Psoas muscle (tissue), 8 donors: ENCODE measurements around the gene SIPA1L2. TPM values are rescaled to one million over a fixed set of nuclear protein-coding genes. Genes with fewer than 3 reads are reported as not detected.
A peak's percentile ranks its signal among the peaks of the same experiment; 100 is the strongest.

Experiments used
- ATAC-seq, 4 donors: fragments of 200-7000 bp; cut with Tn5 transposase; one replicate each; pipeline ENCODE4 v1.9.1; 2020; ENCODE audit warnings: moderate library complexity in 3 of 4, mild to moderate bottlenecking in 2 of 4
- DNase-seq, 2 donors: peaks; one replicate each; pipeline ENCODE4 v3.0.0-alpha.2; 2020
- H3K27ac ChIP-seq: fragments of 200-600 bp; one replicate; pipeline ENCODE4 v1.8.0; 2022
- H3K27me3 ChIP-seq, 3 donors: fragments of 200-600 bp in 1 of 3; one replicate each; pipeline versions ENCODE4 v1.6.1 to v1.8.0; 2013 to 2022; ENCODE audit warnings: low read length in 2 of 3, mild to moderate bottlenecking in 2 of 3, moderate library complexity in 1 of 3; ENCODE audit not compliant: insufficient read depth in 3 of 3
- H3K36me3 ChIP-seq, 2 donors: fragments of 200-600 bp in 1 of 2; one replicate each; pipeline versions ENCODE4 v1.6.1 to v1.8.0; 2013 to 2022; ENCODE audit warnings: low read depth in 1 of 2, mild to moderate bottlenecking in 1 of 2, moderate library complexity in 1 of 2; ENCODE audit not compliant: insufficient read depth in 1 of 2
- H3K4me1 ChIP-seq: fragments of 200-600 bp; one replicate; pipeline ENCODE4 v1.8.0; 2022
- H3K4me3 ChIP-seq: fragments of 200-600 bp; one replicate; pipeline ENCODE4 v1.8.0; 2022; ENCODE audit warnings: mild to moderate bottlenecking
- H3K9me3 ChIP-seq: fragments of 200-600 bp; one replicate; pipeline ENCODE4 v1.8.0; 2022
- CTCF ChIP-seq: fragments of 200-600 bp; IDR thresholded peaks from one replicate; pipeline ENCODE4 v1.8.0; 2022; ENCODE audit warnings: antibody characterized with exemption
- WGBS, 3 donors: extraction: QIAGEN DNeasy Blood & Tissue Kit; methylation state at CpG; one replicate each; pipeline versions ENCODE4 v1.1.6 to v1.1.7; 2013; 5-methylcytosine and 5-hydroxymethylcytosine counted together
- intact Hi-C, 2 donors: fragments of 100-400 bp; cut with DNase I; formaldehyde crosslinking; loops; one replicate each; pipeline versions ENCODE4 v1.11.0 to v1.14.2; 2022
- polyA plus RNA-seq, 3 donors: library from polyadenylated mRNA; stranded (reverse); fragments of 200-250 nt; gene quantifications; one replicate each; pipeline ENCODE4 v1.2.3, GENCODE V29; 2013
- total RNA-seq, 4 donors: library from RNA; stranded (reverse); fragmentation: NEBNext Ultra II Directional in 2 of 4; extraction: Animal tissue kit (Norgen Biotek cat#: 25700) in 2 of 4; gene quantifications; one replicate each; pipeline versions ENCODE4 v1.2.1 to v1.2.4, GENCODE V29; 2021 to 2023
- donor health status: healthy with polysubstance abuse.
- donor health status: DM: no; HTN: no; CAD: no; lungs with moderate emphysema.
- donor health status: Bipolar disorder and iron deficiency.
- donor health status: healthy.
- donor health status: DM: yes; HTN: yes; CAD: no.
- donor health status: DM: no; HTN: no; CAD: no.
- donor health status: DM: no; HTN: no; CAD: no.
- donor health status: DM: yes; HTN: yes; CAD: no.

Gene SIPA1L2
- total and polyA plus RNA-seq, 7 donors = 4.3 to 54.4 (median 9.4) TPM

- whole genome bisulfite sequencing, 3 donors = 92 to 96% (median 96%) methylated on average over 1 of the region's 1 CpG
Observed at GRCh38 chr1:232675898-232676297, 46.0 kb upstream of the SIPA1L2 start.

GRCh38 chr1:232675260-232675659 lies 45.3 kb upstream of the SIPA1L2 start:
- Histone ChIP-seq H3K27me3 (no peaks in the 10 kb centered on the region), H3K27ac (no peak overlapping the region), H3K9me3 (no peaks in the 10 kb centered on the region), H3K4me1 (peaks cover 5% of the 10 kb centered on the region), H3K4me3 (no peak overlapping the region), H3K36me3 (no peaks in the 10 kb centered on the region)
- intact Hi-C loops = no loop called here
- no peak for DNase-seq
- 26 to 44% (median 32%) methylated on average over 5 of the region's 5 CpGs for WGBS, 3 donors
- ATAC-seq = no peak
- TF ChIP-seq CTCF = no peak

More at GRCh38 chr1:232675898-232676297, 46.0 kb upstream of the SIPA1L2 start:
- no peak for TF ChIP-seq CTCF
- intact Hi-C loops = no loop called here
- Histone ChIP-seq H3K27ac (no peak overlapping the region), H3K27me3 (no peaks in the 10 kb centered on the region), H3K4me1 (peaks cover 2% of the 10 kb centered on the region), H3K36me3 (no peaks in the 10 kb centered on the region), H3K4me3 (no peak overlapping the region), H3K9me3 (no peaks in the 10 kb centered on the region)
- DNase-seq = no peak
- ATAC-seq = no peak

GRCh38 chr1:232673256-232673655 lies 43.3 kb upstream of the SIPA1L2 start:
- H3K4me3 ChIP-seq = no peak overlapping the region
- intact Hi-C loops = no loop called here
- DNase-seq (no peak), ATAC-seq (no peak)
- 84 to 88% (median 88%) methylated on average over 6 of the region's 6 CpGs for WGBS, 3 donors
- H3K9me3 ChIP-seq = no peaks in the 10 kb centered on the region
- TF ChIP-seq CTCF = no peak
- no peak overlapping the region for H3K27ac ChIP-seq
- H3K4me1 ChIP-seq = peaks cover 5% of the 10 kb centered on the region
- H3K36me3 ChIP-seq = no peaks in the 10 kb centered on the region
- H3K27me3 ChIP-seq = no peaks in the 10 kb centered on the region

GRCh38 chr1:232669981-232670747 lies 40.2 kb upstream of the SIPA1L2 start:
- no peak for TF ChIP-seq CTCF
- Histone ChIP-seq H3K4me1 (peaks cover 5% of the 10 kb centered on the region), H3K27me3 (no peaks in the 10 kb centered on the region), H3K27ac (no peak overlapping the region), H3K36me3 (no peaks in the 10 kb centered on the region), H3K9me3 (no peaks in the 10 kb centered on the region), H3K4me3 (no peak overlapping the region)
- intact Hi-C loops = no loop called here
- ATAC-seq = peak in 3 of 4 donors; percentile 66 to 90 (median 77)
- DNase-seq = no peak
- WGBS, 3 donors = 62 to 70% (median 63%) methylated on average over 11 of the region's 11 CpGs

- ATAC-seq (no peak), DNase-seq (no peak)
- Histone ChIP-seq H3K4me3 (no peak overlapping the region), H3K9me3 (no peaks in the 10 kb centered on the region), H3K27ac (no peak overlapping the region), H3K27me3 (no peaks in the 10 kb centered on the region), H3K4me1 (peaks cover 5% of the 10 kb centered on the region), H3K36me3 (no peaks in the 10 kb centered on the region)
- TF ChIP-seq CTCF = no peak
- WGBS, 3 donors = 8 to 20% (median 9%) methylated on average over 4 of the region's 4 CpGs
- intact Hi-C loops = no loop called here
Observed at GRCh38 chr1:232667778-232668165, 37.8 kb upstream of the SIPA1L2 start.
